ENCODE results near the gene TP53BP1.

The TP53BP1 gene

GRCh38 chr15:43483297-43484128 lies 9.4 kb downstream of the TP53BP1 start:
- H3K4me1 ChIP-seq (ENCODE audit: control insufficient read depth in 1 of 2, insufficient read depth in 2 of 2, low read length in 2 of 2), result no peaks in the 10 kb centered on the region
- peaks cover 13 to 29% of the 10 kb centered on the region in 2 donors for H3K36me3 ChIP-seq (ENCODE audit: control insufficient read depth in 1 of 2, insufficient read depth in 2 of 2, low read length in 2 of 2)
- H3K9me3 ChIP-seq (ENCODE audit: control insufficient read depth in 1 of 2, low read length in 2 of 2), result no peaks in the 10 kb centered on the region
- H3K27me3 ChIP-seq (ENCODE audit: low read depth, low read length), result no peaks in the 10 kb centered on the region
- H3K4me3 ChIP-seq (ENCODE audit: low read depth in 1 of 2, low read length in 2 of 2), result no peak overlapping the region
- no peak overlapping the region for H3K27ac ChIP-seq (ENCODE audit: low read length)

- Histone ChIP-seq H3K27ac (ENCODE audit: low read length) (no peak overlapping the region), H3K4me3 (ENCODE audit: low read depth in 1 of 2, low read length in 2 of 2) (no peak overlapping the region), H3K36me3 (ENCODE audit: control insufficient read depth in 1 of 2, insufficient read depth in 2 of 2, low read length in 2 of 2) (peaks cover 56 to 79% of the 10 kb centered on the region in 2 donors), H3K27me3 (ENCODE audit: low read depth, low read length) (no peaks in the 10 kb centered on the region), H3K9me3 (ENCODE audit: control insufficient read depth in 1 of 2, low read length in 2 of 2) (no peaks in the 10 kb centered on the region), H3K4me1 (ENCODE audit: control insufficient read depth in 1 of 2, insufficient read depth in 2 of 2, low read length in 2 of 2) (no peaks in the 10 kb centered on the region)
Measured at GRCh38 chr15:43473885-43474284, 19.1 kb downstream of the TP53BP1 start.

DNA sequence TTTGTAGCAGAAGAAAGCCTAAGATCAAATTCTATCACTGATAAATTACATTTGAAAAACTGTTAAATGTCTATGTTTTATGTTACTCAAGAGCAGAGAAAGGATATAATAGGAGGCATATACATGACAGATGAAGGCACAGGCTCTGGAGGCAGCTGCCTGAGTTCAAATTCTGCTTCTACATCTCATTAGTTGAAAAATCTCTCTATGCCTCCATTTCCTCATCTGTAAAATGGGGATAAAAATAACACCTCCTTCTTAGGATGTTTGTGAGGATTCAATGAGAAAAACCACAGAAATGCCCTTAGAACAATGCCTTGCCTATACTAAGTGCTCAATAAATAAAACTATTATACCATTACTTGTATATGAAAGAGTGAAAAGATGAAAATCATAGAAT lies 21.0 kb downstream of the TP53BP1 start:
- Histone ChIP-seq H3K27ac (ENCODE audit: low read length) (no peak overlapping the region), H3K4me1 (ENCODE audit: control insufficient read depth in 1 of 2, insufficient read depth in 2 of 2, low read length in 2 of 2) (no peaks in the 10 kb centered on the region), H3K36me3 (ENCODE audit: control insufficient read depth in 1 of 2, insufficient read depth in 2 of 2, low read length in 2 of 2) (peaks cover 46 to 73% of the 10 kb centered on the region in 2 donors), H3K4me3 (ENCODE audit: low read depth in 1 of 2, low read length in 2 of 2) (no peak overlapping the region), H3K9me3 (ENCODE audit: control insufficient read depth in 1 of 2, low read length in 2 of 2) (no peaks in the 10 kb centered on the region), H3K27me3 (ENCODE audit: low read depth, low read length) (no peaks in the 10 kb centered on the region)

DNA sequence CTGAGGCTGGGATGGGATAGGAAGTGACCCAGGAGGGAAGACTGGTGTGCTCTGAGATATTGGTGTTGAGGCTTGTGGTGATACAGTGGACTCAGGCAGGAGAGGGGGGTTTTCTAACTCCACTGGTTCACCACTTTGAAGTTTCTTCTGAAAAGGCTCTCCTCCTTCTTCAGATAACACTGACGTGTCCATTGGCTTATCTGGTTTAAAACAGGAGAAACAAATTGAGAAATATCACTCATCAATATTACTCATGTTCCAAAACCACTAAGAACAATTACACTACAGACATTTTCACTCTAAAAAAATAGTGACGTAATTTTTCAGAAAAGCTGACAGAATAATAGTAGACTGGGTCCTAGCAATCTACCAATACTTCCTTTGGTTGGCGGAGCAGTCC lies 23.1 kb downstream of the TP53BP1 start:
- peaks cover 32 to 76% of the 10 kb centered on the region in 2 donors for H3K36me3 ChIP-seq (ENCODE audit: control insufficient read depth in 1 of 2, insufficient read depth in 2 of 2, low read length in 2 of 2)
- H3K9me3 ChIP-seq (ENCODE audit: control insufficient read depth in 1 of 2, low read length in 2 of 2), result no peaks in the 10 kb centered on the region
- no peaks in the 10 kb centered on the region for H3K4me1 ChIP-seq (ENCODE audit: control insufficient read depth in 1 of 2, insufficient read depth in 2 of 2, low read length in 2 of 2)
- H3K27me3 ChIP-seq (ENCODE audit: low read depth, low read length), result no peaks in the 10 kb centered on the region
- H3K27ac ChIP-seq (ENCODE audit: low read length), result no peak overlapping the region
- H3K4me3 ChIP-seq (ENCODE audit: low read depth in 1 of 2, low read length in 2 of 2), result no peak overlapping the region

DNA sequence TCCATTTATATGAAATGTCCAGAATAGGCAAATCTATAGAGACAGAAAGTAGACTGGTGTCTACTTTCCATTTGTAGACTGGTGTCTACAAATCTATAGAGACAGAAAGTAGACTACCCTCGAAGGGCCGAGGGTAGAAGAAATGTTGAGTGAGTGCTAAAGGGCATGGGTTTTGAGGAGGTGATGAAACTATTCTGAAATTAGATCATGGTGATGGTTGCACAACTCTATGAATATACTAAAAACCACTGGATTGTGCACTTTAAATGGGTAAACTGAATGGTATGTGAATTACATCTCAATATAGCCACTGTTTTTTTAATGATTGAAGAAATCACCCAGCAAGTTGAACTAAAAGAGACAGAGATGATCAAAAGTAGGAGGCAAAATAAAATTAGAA lies 27.9 kb downstream of the TP53BP1 start:
- Histone ChIP-seq H3K27ac (ENCODE audit: low read length) (no peak overlapping the region), H3K36me3 (ENCODE audit: control insufficient read depth in 1 of 2, insufficient read depth in 2 of 2, low read length in 2 of 2) (peaks cover 17 to 61% of the 10 kb centered on the region in 2 donors), H3K4me1 (ENCODE audit: control insufficient read depth in 1 of 2, insufficient read depth in 2 of 2, low read length in 2 of 2) (no peaks in the 10 kb centered on the region), H3K9me3 (ENCODE audit: control insufficient read depth in 1 of 2, low read length in 2 of 2) (no peaks in the 10 kb centered on the region), H3K4me3 (ENCODE audit: low read depth in 1 of 2, low read length in 2 of 2) (no peak overlapping the region), H3K27me3 (ENCODE audit: low read depth, low read length) (no peaks in the 10 kb centered on the region)

DNA sequence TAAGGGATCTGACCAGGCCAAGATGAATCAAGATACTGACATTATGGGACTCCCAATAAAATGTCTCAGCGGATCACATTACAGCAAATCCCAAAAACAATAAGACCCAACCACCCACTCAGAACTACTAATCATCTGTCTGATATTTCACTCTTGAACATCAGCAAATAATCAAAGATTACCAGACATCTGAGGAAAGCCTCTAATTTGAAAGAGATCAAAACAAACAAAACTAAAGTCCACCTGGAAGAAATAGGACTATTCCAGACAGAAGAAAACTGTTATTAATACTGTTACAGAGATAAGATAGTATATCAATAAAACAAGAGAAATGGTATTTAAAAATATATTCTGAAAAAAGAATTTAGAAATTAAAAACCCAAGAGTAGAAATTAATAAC lies 29.0 kb downstream of the TP53BP1 start:
- Histone ChIP-seq H3K4me1 (ENCODE audit: control insufficient read depth in 1 of 2, insufficient read depth in 2 of 2, low read length in 2 of 2) (no peaks in the 10 kb centered on the region), H3K27me3 (ENCODE audit: low read depth, low read length) (no peaks in the 10 kb centered on the region), H3K9me3 (ENCODE audit: control insufficient read depth in 1 of 2, low read length in 2 of 2) (no peaks in the 10 kb centered on the region), H3K27ac (ENCODE audit: low read length) (no peak overlapping the region), H3K4me3 (ENCODE audit: low read depth in 1 of 2, low read length in 2 of 2) (no peak overlapping the region), H3K36me3 (ENCODE audit: control insufficient read depth in 1 of 2, insufficient read depth in 2 of 2, low read length in 2 of 2) (peaks cover 17 to 53% of the 10 kb centered on the region in 2 donors)

DNA sequence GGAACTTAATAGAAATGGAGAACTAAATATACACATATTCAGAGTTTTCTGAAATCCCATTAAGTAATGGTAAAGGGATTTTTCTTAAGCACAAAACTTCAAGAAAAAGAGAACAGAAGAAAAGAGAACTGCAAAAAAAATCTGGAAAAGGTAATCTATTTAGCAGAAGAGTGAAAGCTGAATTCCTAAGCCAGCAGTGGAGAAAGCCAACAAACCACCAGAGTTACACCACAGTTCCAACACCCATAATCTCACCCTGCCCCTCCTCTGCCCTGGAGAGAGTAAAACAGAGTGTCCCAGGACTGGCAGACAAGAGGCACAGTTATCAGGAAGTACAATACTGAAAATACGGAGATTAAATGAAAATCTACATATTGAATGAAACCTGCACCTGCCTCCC lies 29.4 kb downstream of the TP53BP1 start:
- Histone ChIP-seq H3K36me3 (ENCODE audit: control insufficient read depth in 1 of 2, insufficient read depth in 2 of 2, low read length in 2 of 2) (peaks cover 13 to 58% of the 10 kb centered on the region in 2 donors), H3K4me3 (ENCODE audit: low read depth in 1 of 2, low read length in 2 of 2) (no peak overlapping the region), H3K27me3 (ENCODE audit: low read depth, low read length) (no peaks in the 10 kb centered on the region), H3K4me1 (ENCODE audit: control insufficient read depth in 1 of 2, insufficient read depth in 2 of 2, low read length in 2 of 2) (no peaks in the 10 kb centered on the region), H3K9me3 (ENCODE audit: control insufficient read depth in 1 of 2, low read length in 2 of 2) (no peaks in the 10 kb centered on the region), H3K27ac (ENCODE audit: low read length) (no peak overlapping the region)

GRCh38 chr15:43449981-43450380 lies 43.0 kb downstream of the TP53BP1 start:
- H3K4me1 ChIP-seq (ENCODE audit: control insufficient read depth in 1 of 2, insufficient read depth in 2 of 2, low read length in 2 of 2), result no peaks in the 10 kb centered on the region
- H3K36me3 ChIP-seq (ENCODE audit: control insufficient read depth in 1 of 2, insufficient read depth in 2 of 2, low read length in 2 of 2), result peaks cover 11 to 18% of the 10 kb centered on the region in 2 donors
- no peaks in the 10 kb centered on the region for H3K9me3 ChIP-seq (ENCODE audit: control insufficient read depth in 1 of 2, low read length in 2 of 2)
- no peak overlapping the region for H3K4me3 ChIP-seq (ENCODE audit: low read depth in 1 of 2, low read length in 2 of 2)
- no peaks in the 10 kb centered on the region for H3K27me3 ChIP-seq (ENCODE audit: low read depth, low read length)
- H3K27ac ChIP-seq (ENCODE audit: low read length), result no peak overlapping the region

- peaks cover 0 to under 1% of the 10 kb centered on the region in 2 donors for H3K4me1 ChIP-seq (ENCODE audit: control insufficient read depth in 1 of 2, insufficient read depth in 2 of 2, low read length in 2 of 2)
- H3K36me3 ChIP-seq (ENCODE audit: control insufficient read depth in 1 of 2, insufficient read depth in 2 of 2, low read length in 2 of 2), result peaks cover 14 to 18% of the 10 kb centered on the region in 2 donors
- H3K27ac ChIP-seq (ENCODE audit: low read length), result no peak overlapping the region
- no peak overlapping the region for H3K4me3 ChIP-seq (ENCODE audit: low read depth in 1 of 2, low read length in 2 of 2)
- no peaks in the 10 kb centered on the region for H3K27me3 ChIP-seq (ENCODE audit: low read depth, low read length)
- H3K9me3 ChIP-seq (ENCODE audit: control insufficient read depth in 1 of 2, low read length in 2 of 2), result no peaks in the 10 kb centered on the region
Measured at GRCh38 chr15:43446344-43446743, 46.6 kb downstream of the TP53BP1 start.

DNA sequence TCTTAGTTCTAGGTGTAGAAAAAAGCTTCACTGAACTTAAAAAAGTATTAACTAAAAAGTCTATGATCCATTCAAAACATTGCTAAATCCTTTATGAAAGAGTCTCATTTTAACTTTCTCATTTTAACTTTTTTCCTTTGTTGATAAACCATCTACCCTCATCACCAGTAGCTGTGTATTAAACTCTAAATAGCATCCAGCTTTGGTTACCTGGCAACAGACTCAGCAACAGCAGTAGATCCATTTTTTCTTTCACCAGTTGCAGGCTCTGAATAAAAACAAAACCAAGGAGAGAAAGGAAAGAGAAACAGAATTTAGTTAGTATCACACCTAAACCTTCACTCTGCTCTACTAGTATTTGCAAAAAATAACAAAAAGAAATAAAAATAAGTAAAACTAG lies 51.6 kb downstream of the TP53BP1 start:
- Histone ChIP-seq H3K4me3 (ENCODE audit: low read depth in 1 of 2, low read length in 2 of 2) (no peak overlapping the region), H3K27me3 (ENCODE audit: low read depth, low read length) (no peaks in the 10 kb centered on the region), H3K36me3 (ENCODE audit: control insufficient read depth in 1 of 2, insufficient read depth in 2 of 2, low read length in 2 of 2) (peaks cover 21 to 41% of the 10 kb centered on the region in 2 donors), H3K27ac (ENCODE audit: low read length) (no peak overlapping the region), H3K9me3 (ENCODE audit: control insufficient read depth in 1 of 2, low read length in 2 of 2) (no peaks in the 10 kb centered on the region), H3K4me1 (ENCODE audit: control insufficient read depth in 1 of 2, insufficient read depth in 2 of 2, low read length in 2 of 2) (peaks cover 0 to 5% of the 10 kb centered on the region in 2 donors)

DNA sequence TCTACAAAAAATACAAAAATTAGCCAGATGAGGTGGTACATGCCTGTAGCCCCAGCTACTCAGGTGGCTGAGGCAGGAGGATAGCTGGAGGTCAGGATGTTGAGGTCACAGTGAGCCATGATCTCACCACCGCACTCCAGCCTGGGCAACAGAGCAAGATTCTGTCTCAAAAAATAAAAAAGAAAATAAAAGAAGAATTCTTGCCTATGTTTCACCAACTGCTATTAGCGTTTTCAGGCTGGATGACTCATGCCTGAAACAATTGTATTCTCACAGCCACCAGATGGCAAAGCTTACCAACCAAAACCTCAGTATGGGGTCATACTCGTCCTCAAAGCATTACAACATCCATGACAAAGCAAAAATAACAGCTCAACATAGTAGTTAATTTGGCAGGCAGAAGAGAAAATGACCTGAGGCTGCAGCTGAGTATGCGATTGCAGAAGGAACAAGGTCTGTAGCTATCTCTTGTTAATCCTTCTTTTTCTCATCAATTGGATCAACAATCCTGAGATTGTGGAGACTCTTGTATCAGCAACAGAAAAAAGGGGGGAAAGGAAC lies 52.2 kb downstream of the TP53BP1 start:
- Histone ChIP-seq H3K36me3 (ENCODE audit: control insufficient read depth in 1 of 2, insufficient read depth in 2 of 2, low read length in 2 of 2) (peaks cover 20 to 38% of the 10 kb centered on the region in 2 donors), H3K27me3 (ENCODE audit: low read depth, low read length) (no peaks in the 10 kb centered on the region), H3K27ac (ENCODE audit: low read length) (no peak overlapping the region), H3K4me1 (ENCODE audit: control insufficient read depth in 1 of 2, insufficient read depth in 2 of 2, low read length in 2 of 2) (peaks cover 0 to 5% of the 10 kb centered on the region in 2 donors), H3K4me3 (ENCODE audit: low read depth in 1 of 2, low read length in 2 of 2) (no peak overlapping the region), H3K9me3 (ENCODE audit: control insufficient read depth in 1 of 2, low read length in 2 of 2) (no peaks in the 10 kb centered on the region)

Data from muscle layer of duodenum (tissue), 2 donors.